Lower leg skin (tissue), 3 donors: Measurements from ENCODE around the gene SAMD4B.

Experiments
- POLR2A ChIP-seq, 2 donors: fragments of 450-650 bp; IDR thresholded peaks; one replicate each; pipeline ENCODE4 v1.6.1; 2016 to 2017; ENCODE audit warnings: antibody characterized with exemption in 2 of 2, mild to moderate bottlenecking in 1 of 2, moderate library complexity in 1 of 2
- TF ChIP-seq, protein P1 (sequence below), 3 donors: fragments of 450-650 bp; IDR thresholded peaks; one replicate each; pipeline ENCODE4 v1.5.1; 2016; ENCODE audit warnings: antibody characterized with exemption in 3 of 3, mild to moderate bottlenecking in 3 of 3, moderate library complexity in 2 of 3

DNA sequence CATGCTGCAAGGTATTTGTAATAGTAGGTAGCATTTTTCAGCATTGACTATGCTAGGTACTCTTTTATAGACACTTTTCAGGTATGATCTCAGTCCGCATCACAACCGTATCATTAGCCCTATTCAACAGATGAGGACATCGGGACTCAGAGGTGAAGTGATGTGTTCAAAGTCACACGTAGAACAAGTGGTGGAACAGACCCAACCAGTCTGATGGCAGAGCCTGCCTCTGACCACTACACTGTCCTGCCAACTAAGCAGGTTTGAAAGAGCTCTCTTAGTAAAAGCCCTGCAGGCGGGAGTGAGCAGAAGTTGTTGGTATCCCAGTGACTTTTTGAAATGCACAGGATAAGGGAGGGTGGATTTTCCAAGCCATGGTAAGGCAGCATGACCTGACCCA, 28.5 kb downstream of the SAMD4B start:
- no peak for TF ChIP-seq POLR2A (IDR thresholded peaks at IDR 0.05)
- TF ChIP-seq, protein P1, sequence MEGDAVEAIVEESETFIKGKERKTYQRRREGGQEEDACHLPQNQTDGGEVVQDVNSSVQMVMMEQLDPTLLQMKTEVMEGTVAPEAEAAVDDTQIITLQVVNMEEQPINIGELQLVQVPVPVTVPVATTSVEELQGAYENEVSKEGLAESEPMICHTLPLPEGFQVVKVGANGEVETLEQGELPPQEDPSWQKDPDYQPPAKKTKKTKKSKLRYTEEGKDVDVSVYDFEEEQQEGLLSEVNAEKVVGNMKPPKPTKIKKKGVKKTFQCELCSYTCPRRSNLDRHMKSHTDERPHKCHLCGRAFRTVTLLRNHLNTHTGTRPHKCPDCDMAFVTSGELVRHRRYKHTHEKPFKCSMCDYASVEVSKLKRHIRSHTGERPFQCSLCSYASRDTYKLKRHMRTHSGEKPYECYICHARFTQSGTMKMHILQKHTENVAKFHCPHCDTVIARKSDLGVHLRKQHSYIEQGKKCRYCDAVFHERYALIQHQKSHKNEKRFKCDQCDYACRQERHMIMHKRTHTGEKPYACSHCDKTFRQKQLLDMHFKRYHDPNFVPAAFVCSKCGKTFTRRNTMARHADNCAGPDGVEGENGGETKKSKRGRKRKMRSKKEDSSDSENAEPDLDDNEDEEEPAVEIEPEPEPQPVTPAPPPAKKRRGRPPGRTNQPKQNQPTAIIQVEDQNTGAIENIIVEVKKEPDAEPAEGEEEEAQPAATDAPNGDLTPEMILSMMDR (IDR thresholded peaks at IDR 0.05), result no peak
